ENCODE results near the gene EEF2. TPM values are rescaled to one million over a fixed set of nuclear protein-coding genes. Genes with fewer than 3 reads are reported as not detected.
A peak's percentile ranks its signal among the peaks of the same experiment; 100 is the strongest.
"Not testable (repeated sequence)": the region's sequence is repeated elsewhere in the genome, so short reads cannot be mapped to it uniquely, and the experiment has no call there.

EEF2 gene
- total and polyA plus RNA-seq, 5 donors from 2014 or later: 564 to 2,369 (median 588) TPM

GRCh38 chr19:3950871-3951861, 34.1 kb downstream of the EEF2 start:
- H3K4me3 ChIP-seq (ENCODE audit: low read depth, low read length): no peak overlapping the region
- H3K4me1 ChIP-seq (ENCODE audit: control insufficient read depth, insufficient read depth, low read length, poor library complexity, severe bottlenecking): peaks cover 7% of the 10 kb centered on the region
- no peaks in the 10 kb centered on the region for H3K9me3 ChIP-seq (ENCODE audit: control insufficient read depth in 2 of 2, low read length in 2 of 2)
- Mint-ChIP-seq H3K36me3 (no peaks in the 10 kb centered on the region), H3K9me3 (peaks cover 0 to 1% (median 0%) of the 10 kb centered on the region in 7 donors), H3K27ac (no peak overlapping the region), H3K27me3 (peaks cover 10% of the 10 kb centered on the region), H3K4me1 (peaks cover 0 to 7% (median 4%) of the 10 kb centered on the region in 4 donors), H3K4me3 (peak overlapping the region in 3 of 4 donors; percentile 31 to 55 (median 38))
- ATAC-seq (ENCODE audit: low read depth in 2 of 2) (peak in 1 of 2 donors; percentile 32), DNase-seq (no peak)
- no peaks in the 10 kb centered on the region for H3K36me3 ChIP-seq (ENCODE audit: control insufficient read depth, insufficient read depth, low read length)
- H3K27me3 ChIP-seq (ENCODE audit: control insufficient read depth, insufficient read depth, low read length): no peaks in the 10 kb centered on the region
- no peak overlapping the region for H3K27ac ChIP-seq (ENCODE audit: insufficient read depth, low read length, poor library complexity, severe bottlenecking)

GRCh38 chr19:3949997-3950859, 35.0 kb downstream of the EEF2 start:
- no peak for DNase-seq
- Mint-ChIP-seq H3K4me1 (peaks cover 0 to 7% (median 4%) of the 10 kb centered on the region in 4 donors), H3K9me3 (peaks cover 0 to 1% (median 0%) of the 10 kb centered on the region in 7 donors), H3K27ac (no peak overlapping the region), H3K36me3 (no peaks in the 10 kb centered on the region), H3K4me3 (no peak overlapping the region), H3K27me3 (peaks cover 8% of the 10 kb centered on the region)
- Histone ChIP-seq H3K4me3 (ENCODE audit: low read depth, low read length) (no peak overlapping the region), H3K9me3 (ENCODE audit: control insufficient read depth in 2 of 2, low read length in 2 of 2) (no peaks in the 10 kb centered on the region), H3K27me3 (ENCODE audit: control insufficient read depth, insufficient read depth, low read length) (no peaks in the 10 kb centered on the region), H3K36me3 (ENCODE audit: control insufficient read depth, insufficient read depth, low read length) (no peaks in the 10 kb centered on the region), H3K27ac (ENCODE audit: insufficient read depth, low read length, poor library complexity, severe bottlenecking) (no peak overlapping the region), H3K4me1 (ENCODE audit: control insufficient read depth, insufficient read depth, low read length, poor library complexity, severe bottlenecking) (peaks cover 7% of the 10 kb centered on the region)
- ATAC-seq (ENCODE audit: low read depth in 2 of 2): no peak

- no peaks in the 10 kb centered on the region for H3K27me3 ChIP-seq (ENCODE audit: control insufficient read depth, insufficient read depth, low read length)
- H3K36me3 ChIP-seq (ENCODE audit: control insufficient read depth, insufficient read depth, low read length): no peaks in the 10 kb centered on the region
- H3K4me3 ChIP-seq (ENCODE audit: low read depth, low read length): no peak overlapping the region
- peaks cover 7% of the 10 kb centered on the region for H3K4me1 ChIP-seq (ENCODE audit: control insufficient read depth, insufficient read depth, low read length, poor library complexity, severe bottlenecking)
- H3K9me3 ChIP-seq (ENCODE audit: control insufficient read depth in 2 of 2, low read length in 2 of 2): no peaks in the 10 kb centered on the region
- no peak overlapping the region for H3K27ac ChIP-seq (ENCODE audit: insufficient read depth, low read length, poor library complexity, severe bottlenecking)
- Mint-ChIP-seq H3K27me3 (peaks cover 5% of the 10 kb centered on the region), H3K9me3 (peaks cover 0 to 1% (median 0%) of the 10 kb centered on the region in 7 donors), H3K4me3 (no peak overlapping the region), H3K4me1 (peaks cover 0 to 7% (median 4%) of the 10 kb centered on the region in 4 donors), H3K27ac (no peak overlapping the region), H3K36me3 (no peaks in the 10 kb centered on the region)
- DNase-seq (no peak), ATAC-seq (ENCODE audit: low read depth in 2 of 2) (no peak)
Observed at GRCh38 chr19:3949294-3949693, 36.0 kb downstream of the EEF2 start.

DNA sequence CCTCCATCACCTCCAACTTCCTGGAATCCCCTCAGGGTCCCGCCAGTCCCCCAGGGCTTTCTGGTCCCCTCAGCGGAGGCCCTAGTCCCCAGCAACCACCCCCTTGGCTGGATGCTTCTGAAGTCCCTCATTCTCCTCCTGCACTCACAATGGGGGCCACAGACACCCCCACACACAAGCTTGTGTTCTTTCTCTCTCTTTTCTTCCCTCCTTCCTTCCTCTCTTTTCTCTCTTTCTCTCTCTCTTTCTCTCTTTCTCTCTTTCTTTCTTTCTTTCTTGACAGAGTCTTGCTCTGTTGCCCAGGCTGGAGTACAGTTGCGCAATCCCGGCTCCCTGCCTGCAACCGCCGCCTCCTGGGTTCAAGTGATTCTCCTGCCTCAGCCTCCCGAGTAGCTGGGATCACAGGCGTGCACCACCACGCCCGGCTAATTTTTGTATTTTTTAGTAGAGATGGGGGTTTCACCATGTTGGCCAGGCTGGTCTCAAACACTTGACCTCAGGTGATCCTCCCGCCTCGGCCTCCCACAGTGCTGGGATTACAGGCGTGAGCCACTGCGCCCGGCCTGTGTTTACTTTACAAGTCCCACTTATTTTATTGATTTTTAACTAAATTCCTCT, 37.8 kb downstream of the EEF2 start:
- not testable (repeated sequence) for H3K27me3 Mint-ChIP-seq; H3K4me3 ChIP-seq (ENCODE audit: low read depth, low read length); H3K9me3 Mint-ChIP-seq; H3K9me3 ChIP-seq (ENCODE audit: control insufficient read depth in 2 of 2, low read length in 2 of 2); H3K27ac ChIP-seq (ENCODE audit: insufficient read depth, low read length, poor library complexity, severe bottlenecking); H3K36me3 ChIP-seq (ENCODE audit: control insufficient read depth, insufficient read depth, low read length); H3K36me3 Mint-ChIP-seq; H3K4me1 ChIP-seq (ENCODE audit: control insufficient read depth, insufficient read depth, low read length, poor library complexity, severe bottlenecking); H3K27me3 ChIP-seq (ENCODE audit: control insufficient read depth, insufficient read depth, low read length); DNase-seq; H3K27ac Mint-ChIP-seq; H3K4me3 Mint-ChIP-seq; ATAC-seq (ENCODE audit: low read depth in 2 of 2); H3K4me1 Mint-ChIP-seq

GRCh38 chr19:3945838-3946237, 39.4 kb downstream of the EEF2 start:
- no peak overlapping the region for H3K4me3 Mint-ChIP-seq
- H3K27me3 ChIP-seq (ENCODE audit: control insufficient read depth, insufficient read depth, low read length): no peaks in the 10 kb centered on the region
- no peaks in the 10 kb centered on the region for H3K36me3 Mint-ChIP-seq
- no peak overlapping the region for H3K4me3 ChIP-seq (ENCODE audit: low read depth, low read length)
- ATAC-seq (ENCODE audit: low read depth in 2 of 2) (no peak), DNase-seq (no peak)
- H3K4me1 Mint-ChIP-seq: no peaks in the 10 kb centered on the region
- H3K9me3 ChIP-seq (ENCODE audit: control insufficient read depth in 2 of 2, low read length in 2 of 2): no peaks in the 10 kb centered on the region
- no peak overlapping the region for H3K27ac Mint-ChIP-seq
- no peaks in the 10 kb centered on the region for H3K27me3 Mint-ChIP-seq
- no peak overlapping the region for H3K27ac ChIP-seq (ENCODE audit: insufficient read depth, low read length, poor library complexity, severe bottlenecking)
- H3K36me3 ChIP-seq (ENCODE audit: control insufficient read depth, insufficient read depth, low read length): no peaks in the 10 kb centered on the region
- peaks cover 6% of the 10 kb centered on the region for H3K4me1 ChIP-seq (ENCODE audit: control insufficient read depth, insufficient read depth, low read length, poor library complexity, severe bottlenecking)
- H3K9me3 Mint-ChIP-seq: no peaks in the 10 kb centered on the region

- no peak overlapping the region for H3K27ac Mint-ChIP-seq
- no peak for ATAC-seq (ENCODE audit: low read depth in 2 of 2)
Observed at GRCh38 chr19:3944018-3944721, 41.1 kb downstream of the EEF2 start.

More at GRCh38 chr19:3944018-3944721, 41.1 kb downstream of the EEF2 start:
- Mint-ChIP-seq H3K4me3 (peak overlapping the region in 1 of 4 donors; percentile 11), H3K4me1 (no peaks in the 10 kb centered on the region), H3K9me3 (no peaks in the 10 kb centered on the region), H3K27me3 (no peaks in the 10 kb centered on the region), H3K36me3 (no peaks in the 10 kb centered on the region)
- no peak overlapping the region for H3K27ac ChIP-seq (ENCODE audit: insufficient read depth, low read length, poor library complexity, severe bottlenecking)
- H3K4me3 ChIP-seq (ENCODE audit: low read depth, low read length): no peak overlapping the region
- H3K4me1 ChIP-seq (ENCODE audit: control insufficient read depth, insufficient read depth, low read length, poor library complexity, severe bottlenecking): no peaks in the 10 kb centered on the region
- DNase-seq: no peak
- H3K9me3 ChIP-seq (ENCODE audit: control insufficient read depth in 2 of 2, low read length in 2 of 2): no peaks in the 10 kb centered on the region
- H3K27me3 ChIP-seq (ENCODE audit: control insufficient read depth, insufficient read depth, low read length): no peaks in the 10 kb centered on the region
- no peaks in the 10 kb centered on the region for H3K36me3 ChIP-seq (ENCODE audit: control insufficient read depth, insufficient read depth, low read length)
